ENCODE results near the gene JAG2. TPM values are rescaled to one million over a fixed set of nuclear protein-coding genes. Genes with fewer than 3 reads are reported as not detected.

JAG2 gene
- total and polyA plus RNA-seq, 2 of the 4 experiments (the other 2 are of a cell fraction), result 0.18 to 0.58 TPM

DNA sequence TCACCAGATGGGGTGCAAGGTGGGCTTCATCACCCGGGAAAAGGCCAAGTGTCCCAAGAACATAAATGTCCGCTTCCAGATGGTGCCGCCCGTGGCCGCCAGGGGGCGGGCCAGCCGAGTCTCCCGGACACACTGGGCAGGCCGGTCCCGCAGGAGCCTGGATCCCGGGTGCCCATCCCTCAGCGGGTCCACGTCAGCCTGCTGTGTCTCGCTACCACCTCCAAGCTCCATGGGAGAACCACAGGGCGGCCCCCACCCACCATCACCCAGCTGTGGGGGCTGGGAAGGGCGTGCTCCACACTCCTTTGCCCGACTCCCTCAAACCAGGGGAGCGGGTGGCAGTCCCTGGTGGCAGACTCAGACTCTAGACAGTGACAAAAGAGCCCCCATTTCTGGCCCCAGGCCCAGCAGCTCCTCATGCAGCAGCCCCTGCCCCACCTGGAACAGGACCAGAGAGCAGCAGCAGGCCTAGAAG, 34.5 kb upstream of the JAG2 start:
- no peak overlapping the region for H3K14ac ChIP-seq (replicated peaks; ENCODE audit: low read depth, low read length)
- dilution Hi-C loops (cut with HindIII; ENCODE audit: low sequenced_read_pairs, unreplicated experiment), result no loop called here
- no peaks in the 10 kb centered on the region for H3K9me1 ChIP-seq (ENCODE audit: insufficient read depth, low read length)
- H2AFZ ChIP-seq (replicated peaks; ENCODE audit: low read length, poor library complexity), result peak overlapping the region; percentile 88
- peak; percentile 58 for DNase-seq
- no peak overlapping the region for H3K9ac ChIP-seq (ENCODE audit: low read depth, low read length)
- H4K5ac ChIP-seq (ENCODE audit: low read depth, low read length), result no peak overlapping the region
- peaks cover 9% of the 10 kb centered on the region for H3K27me3 ChIP-seq (ENCODE audit: control insufficient read depth, insufficient read depth, low read length)
- intact Hi-C loops (cut with micrococcal nuclease), result loop anchor here (1.0 kb wide), 3 partner anchors 78 to 149 kb away; no protein-coding TSS in a partner anchor
- ATAC-seq (ENCODE audit: low read depth), result peak; percentile 89
- H2BK20ac ChIP-seq (ENCODE audit: low read depth, low read length), result no peak overlapping the region
- peak overlapping the region in 1 of 2 experiments; percentile 17; a peak in 2 of 4 replicates for H4K8ac ChIP-seq (ENCODE audit: low read depth in 2 of 2, low read length in 2 of 2)
- TF ChIP-seq RCOR1 (IDR thresholded peaks at IDR 0.05; ENCODE audit: insufficient replicate concordance, low read length), result no peak
- TF ChIP-seq, protein P1, sequence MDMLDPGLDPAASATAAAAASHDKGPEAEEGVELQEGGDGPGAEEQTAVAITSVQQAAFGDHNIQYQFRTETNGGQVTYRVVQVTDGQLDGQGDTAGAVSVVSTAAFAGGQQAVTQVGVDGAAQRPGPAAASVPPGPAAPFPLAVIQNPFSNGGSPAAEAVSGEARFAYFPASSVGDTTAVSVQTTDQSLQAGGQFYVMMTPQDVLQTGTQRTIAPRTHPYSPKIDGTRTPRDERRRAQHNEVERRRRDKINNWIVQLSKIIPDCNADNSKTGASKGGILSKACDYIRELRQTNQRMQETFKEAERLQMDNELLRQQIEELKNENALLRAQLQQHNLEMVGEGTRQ (IDR thresholded peaks at IDR 0.05; ENCODE audit: low read depth, low read length), result no peak
- TF ChIP-seq MXI1 (IDR thresholded peaks at IDR 0.05; ENCODE audit: borderline replicate concordance, low read depth, low read length), result no peak
- peak; percentile 53; the same call in 1 of the 2 replicates for TF ChIP-seq MAZ (IDR thresholded peaks at IDR 0.05; ENCODE audit: borderline replicate concordance, low read depth, low read length)
- TF ChIP-seq CEBPB (IDR thresholded peaks at IDR 0.05; ENCODE audit: low read depth, low read length), result no peak
- no peak for TF ChIP-seq BHLHE40 (IDR thresholded peaks at IDR 0.05; ENCODE audit: low read depth, low read length)
- TF ChIP-seq SMC3 (IDR thresholded peaks at IDR 0.05; ENCODE audit: low read depth, low read length), result peak; percentile 88
- no peak for TF ChIP-seq RFX5 (IDR thresholded peaks at IDR 0.05; ENCODE audit: low read depth, low read length)
- TF ChIP-seq NFE2L2 (IDR thresholded peaks at IDR 0.05; ENCODE audit: low read depth, low read length), result no peak
- TF ChIP-seq FOS (IDR thresholded peaks at IDR 0.05; ENCODE audit: low read depth, low read length), result no peak
- TF ChIP-seq, protein P2, sequence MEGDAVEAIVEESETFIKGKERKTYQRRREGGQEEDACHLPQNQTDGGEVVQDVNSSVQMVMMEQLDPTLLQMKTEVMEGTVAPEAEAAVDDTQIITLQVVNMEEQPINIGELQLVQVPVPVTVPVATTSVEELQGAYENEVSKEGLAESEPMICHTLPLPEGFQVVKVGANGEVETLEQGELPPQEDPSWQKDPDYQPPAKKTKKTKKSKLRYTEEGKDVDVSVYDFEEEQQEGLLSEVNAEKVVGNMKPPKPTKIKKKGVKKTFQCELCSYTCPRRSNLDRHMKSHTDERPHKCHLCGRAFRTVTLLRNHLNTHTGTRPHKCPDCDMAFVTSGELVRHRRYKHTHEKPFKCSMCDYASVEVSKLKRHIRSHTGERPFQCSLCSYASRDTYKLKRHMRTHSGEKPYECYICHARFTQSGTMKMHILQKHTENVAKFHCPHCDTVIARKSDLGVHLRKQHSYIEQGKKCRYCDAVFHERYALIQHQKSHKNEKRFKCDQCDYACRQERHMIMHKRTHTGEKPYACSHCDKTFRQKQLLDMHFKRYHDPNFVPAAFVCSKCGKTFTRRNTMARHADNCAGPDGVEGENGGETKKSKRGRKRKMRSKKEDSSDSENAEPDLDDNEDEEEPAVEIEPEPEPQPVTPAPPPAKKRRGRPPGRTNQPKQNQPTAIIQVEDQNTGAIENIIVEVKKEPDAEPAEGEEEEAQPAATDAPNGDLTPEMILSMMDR (conservative IDR thresholded peaks at IDR 0.05; ENCODE audit: low read depth, low read length), result peak; percentile 89
- no peak for TF ChIP-seq MAFK (IDR thresholded peaks at IDR 0.05; ENCODE audit: low read depth, low read length)
- TF ChIP-seq, protein P3, sequence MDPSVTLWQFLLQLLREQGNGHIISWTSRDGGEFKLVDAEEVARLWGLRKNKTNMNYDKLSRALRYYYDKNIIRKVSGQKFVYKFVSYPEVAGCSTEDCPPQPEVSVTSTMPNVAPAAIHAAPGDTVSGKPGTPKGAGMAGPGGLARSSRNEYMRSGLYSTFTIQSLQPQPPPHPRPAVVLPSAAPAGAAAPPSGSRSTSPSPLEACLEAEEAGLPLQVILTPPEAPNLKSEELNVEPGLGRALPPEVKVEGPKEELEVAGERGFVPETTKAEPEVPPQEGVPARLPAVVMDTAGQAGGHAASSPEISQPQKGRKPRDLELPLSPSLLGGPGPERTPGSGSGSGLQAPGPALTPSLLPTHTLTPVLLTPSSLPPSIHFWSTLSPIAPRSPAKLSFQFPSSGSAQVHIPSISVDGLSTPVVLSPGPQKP (IDR thresholded peaks at IDR 0.05; ENCODE audit: borderline replicate concordance, low read depth, low read length), result no peak
- peak; percentile 74 for TF ChIP-seq RAD21 (IDR thresholded peaks at IDR 0.05; ENCODE audit: low read length)
- TF ChIP-seq POLR2A (IDR thresholded peaks at IDR 0.05; ENCODE audit: low read depth, low read length), result no peak
- no peak for TF ChIP-seq CHD1 (IDR thresholded peaks at IDR 0.05; ENCODE audit: low read depth, low read length)
- no peaks in the 10 kb centered on the region for H3K9me3 ChIP-seq (ENCODE audit: control insufficient read depth, insufficient read depth, low read length)
- no peak overlapping the region for H3K18ac ChIP-seq (ENCODE audit: low read depth, low read length)
- H2AK5ac ChIP-seq (ENCODE audit: low read depth, low read length), result no peak overlapping the region; the same call in 1 of the 2 replicates
- ChIA-PET CTCF (interaction anchor here (0.6 to 0.7 kb wide), 2 partner anchors 75 to 262 kb away, joined by 3 read pairs; no protein-coding TSS in a partner anchor), POLR2A (ENCODE audit: unreplicated experiment) (no interaction called here)
- H3K56ac ChIP-seq (ENCODE audit: extremely low read depth, insufficient read depth, low read length), result no peak overlapping the region
- no peak overlapping the region for H4K91ac ChIP-seq (ENCODE audit: insufficient read depth, low read depth, low read length)
- H2BK120ac ChIP-seq (ENCODE audit: low read depth, low read length), result no peak overlapping the region
- H3K4ac ChIP-seq (ENCODE audit: low read depth, low read length), result peak overlapping the region; percentile 50; the same call in 1 of the 2 replicates
- H3K23ac ChIP-seq (ENCODE audit: low read depth, low read length), result no peak overlapping the region
- H3K4me2 ChIP-seq (ENCODE audit: low read depth, low read length), result peak overlapping the region; percentile 53; the same call in 1 of the 2 replicates
- H3K4me3 ChIP-seq (ENCODE audit: insufficient read depth, low read depth, low read length), result no peak overlapping the region
- H3K36me3 ChIP-seq (ENCODE audit: control insufficient read depth, insufficient read depth, low read length), result no peaks in the 10 kb centered on the region
- no peak overlapping the region for H2BK5ac ChIP-seq (ENCODE audit: low read depth, low read length, poor library complexity, severe bottlenecking)
- H4K20me1 ChIP-seq (ENCODE audit: insufficient read depth, low read length), result peaks cover 9% of the 10 kb centered on the region
- no peaks in the 10 kb centered on the region for H3K79me1 ChIP-seq (ENCODE audit: low read depth in 1 of 2, low read length in 2 of 2)
- peaks cover 1% of the 10 kb centered on the region; the same call in 1 of the 2 replicates for H3K4me1 ChIP-seq (ENCODE audit: control insufficient read depth, insufficient read depth, low read length)
- peak overlapping the region; percentile 97 for H2AK9ac ChIP-seq (replicated peaks; ENCODE audit: low read depth, low read length, poor library complexity)
- no peak overlapping the region for H2BK15ac ChIP-seq (ENCODE audit: low read depth, low read length)
- no peak overlapping the region for H3K27ac ChIP-seq (ENCODE audit: insufficient read depth, low read length)
- 0% methylated on average over 1 of the region's 18 CpGs; no CpG with 5 or more reads in 1 of the 2 experiments for WGBS, 2 experiments (ENCODE audit: extremely low coverage in 2 of 2, insufficient read length in 1 of 2)
- in situ Hi-C loops (cut with MboI; ENCODE audit: low sequenced_read_pairs), result loop anchor here (5.0 kb wide), 1 partner anchor 79 kb away; no protein-coding TSS in a partner anchor
- no TSS peak for BruUV-seq (replicated peaks)

Data from IMR-90 (cell line).